GM19025 (cell line): ENCODE data around the gene QSOX2.

Source experiments
- ATAC-seq: cut with Tn5 transposase; IDR thresholded peaks from one replicate; pipeline ENCODE4 v1.9.1; 2021; ENCODE audit warnings: mild to moderate bottlenecking, low read depth, moderate library complexity; ENCODE audit not compliant: unreplicated experiment

Gene QSOX2

GRCh38 chr9:136245219-136246150 is at the start of gene QSOX2:
QSOX2 (minus strand) TSS chr9:136245812; CDS start chr9:136245803, 9 bp downstream.
- ATAC-seq: peak; percentile 57

- ATAC-seq: no peak
Observed at GRCh38 chr9:136295055-136295454, 49.4 kb upstream of the QSOX2 start.

GRCh38 chr9:136294437-136294836 is 48.8 kb upstream of the QSOX2 start:
- no peak for ATAC-seq

- no peak for ATAC-seq
Observed at GRCh38 chr9:136293476-136294077, 48.0 kb upstream of the QSOX2 start.

- no peak for ATAC-seq
Observed at GRCh38 chr9:136292591-136293448, 47.2 kb upstream of the QSOX2 start.

- no peak for ATAC-seq
Observed at GRCh38 chr9:136292026-136292538, 46.5 kb upstream of the QSOX2 start.

- no peak for ATAC-seq
Observed at GRCh38 chr9:136291306-136292025, 45.9 kb upstream of the QSOX2 start.

GRCh38 chr9:136290508-136291000 is 44.9 kb upstream of the QSOX2 start:
- ATAC-seq: no peak

GRCh38 chr9:136289651-136290507 is 44.3 kb upstream of the QSOX2 start:
- no peak for ATAC-seq

- ATAC-seq: no peak
Observed at GRCh38 chr9:136287960-136288753, 42.5 kb upstream of the QSOX2 start.

- ATAC-seq: no peak
Observed at GRCh38 chr9:136286987-136287379, 41.4 kb upstream of the QSOX2 start.

- ATAC-seq: no peak
Observed at GRCh38 chr9:136286359-136286986, 40.9 kb upstream of the QSOX2 start.

- no peak for ATAC-seq
Observed at GRCh38 chr9:136285501-136286358, 40.1 kb upstream of the QSOX2 start.

- no peak for ATAC-seq
Observed at GRCh38 chr9:136284951-136285350, 39.3 kb upstream of the QSOX2 start.

GRCh38 chr9:136284311-136284710 is 38.7 kb upstream of the QSOX2 start:
- no peak for ATAC-seq

GRCh38 chr9:136283291-136284235 is 38.0 kb upstream of the QSOX2 start:
- ATAC-seq: peak; percentile 72
